ENCODE data around the gene NGF.
"Not testable (repeated sequence)": the region's sequence is repeated elsewhere in the genome, so short reads cannot be mapped to it uniquely, and the experiment has no call there.

NGF gene

GRCh38 chr1:115337633-115338456, at the start of gene NGF:
TSS of gene NGF (minus strand) at chr1:115338249. CDS start at chr1:115286795, 51,454 bp downstream.
- DNase-seq (ENCODE audit: low read depth in 3 of 3) = no peak

GRCh38 chr1:115383455-115383854, 45.4 kb upstream of the NGF start:
- not testable (repeated sequence) for DNase-seq (ENCODE audit: low read depth in 3 of 3)

GRCh38 chr1:115379943-115380342, 41.9 kb upstream of the NGF start:
- DNase-seq (ENCODE audit: low read depth in 3 of 3) = no peak

- DNase-seq (ENCODE audit: low read depth in 3 of 3) = no peak
These were observed 39.4 kb upstream of the NGF start for GRCh38 chr1:115377411-115377810.

GRCh38 chr1:115374598-115374997, 36.5 kb upstream of the NGF start:
- DNase-seq (ENCODE audit: low read depth in 3 of 3) = no peak

- DNase-seq (ENCODE audit: low read depth in 3 of 3) = no peak
These were observed 35.3 kb upstream of the NGF start for GRCh38 chr1:115373305-115373704.

GRCh38 chr1:115365738-115366137, 27.7 kb upstream of the NGF start:
- no peak for DNase-seq (ENCODE audit: low read depth in 3 of 3)

GRCh38 chr1:115364780-115365155, 26.7 kb upstream of the NGF start:
- DNase-seq (ENCODE audit: low read depth in 3 of 3) = no peak

GRCh38 chr1:115364046-115364779, 26.2 kb upstream of the NGF start:
- DNase-seq (ENCODE audit: low read depth in 3 of 3) = no peak

- no peak for DNase-seq (ENCODE audit: low read depth in 3 of 3)
These were observed 25.1 kb upstream of the NGF start for GRCh38 chr1:115363171-115363570.

- not testable (repeated sequence) for DNase-seq (ENCODE audit: low read depth in 3 of 3)
These were observed 22.6 kb upstream of the NGF start for GRCh38 chr1:115360505-115361129.

GRCh38 chr1:115359787-115360452, 21.9 kb upstream of the NGF start:
- DNase-seq (ENCODE audit: low read depth in 3 of 3) = not testable (repeated sequence)

- DNase-seq (ENCODE audit: low read depth in 3 of 3) = no peak
These were observed 18.3 kb upstream of the NGF start for GRCh38 chr1:115356356-115356755.

GRCh38 chr1:115355069-115355468, 17.0 kb upstream of the NGF start:
- DNase-seq (ENCODE audit: low read depth in 3 of 3) = no peak

- DNase-seq (ENCODE audit: low read depth in 3 of 3) = no peak
These were observed 13.1 kb upstream of the NGF start for GRCh38 chr1:115351143-115351542.

GRCh38 chr1:115348636-115349035, 10.6 kb upstream of the NGF start:
- DNase-seq (ENCODE audit: low read depth in 3 of 3) = no peak

- no peak for DNase-seq (ENCODE audit: low read depth in 3 of 3)
These were observed 9.2 kb upstream of the NGF start for GRCh38 chr1:115347282-115347681.

GRCh38 chr1:115343200-115343737, 5.2 kb upstream of the NGF start:
- DNase-seq (ENCODE audit: low read depth in 3 of 3) = no peak

- DNase-seq (ENCODE audit: low read depth in 3 of 3) = no peak
These were observed 3.9 kb upstream of the NGF start for GRCh38 chr1:115341948-115342347.

- no peak for DNase-seq (ENCODE audit: low read depth in 3 of 3)
These were observed 2.8 kb upstream of the NGF start for GRCh38 chr1:115340879-115341278.

GRCh38 chr1:115338457-115338820, 390 bp upstream of the NGF start:
- DNase-seq (ENCODE audit: low read depth in 3 of 3) = no peak

GRCh38 chr1:115337276-115337632, 795 bp downstream of the NGF start:
- no peak for DNase-seq (ENCODE audit: low read depth in 3 of 3)

All from stimulated activated CD4-positive, alpha-beta T cell treated with anti-CD3 and anti-CD28 coated beads, TNF-alpha, amount 100 ng/mL, for 24 hours (primary cell).